H1 (cell line): ENCODE measurements around the gene MMP26. TPM values are rescaled to one million over a fixed set of nuclear protein-coding genes. Genes with fewer than 3 reads are reported as not detected.

Experiments used
- CTCF ChIA-PET: fragments of 300-600 bp; sonication (Branson Sonifier 250); formaldehyde crosslinking; loops from one replicate; lab custom pipeline; 2021; ENCODE audit not compliant: partially characterized antibody; lab: Charles Lee
- POLR2A ChIA-PET: fragments of 300-600 bp; sonication (Branson Sonifier 250); formaldehyde crosslinking; loops from one replicate; lab custom pipeline; 2021; ENCODE audit warnings: inconsistent platforms; ENCODE audit not compliant: partially characterized antibody; lab: Charles Lee
- DNase-seq, 2 experiments: peaks; one replicate each; pipeline versions ENCODE4 v3.0.0 to v3.0.0-alpha.2; 2010 to 2022; ENCODE audit warnings: low spot score in 2 of 2, low read depth in 1 of 2, mixed read lengths in 1 of 2
- FAIRE-seq: peaks from 2 replicates; lab custom pipeline; 2011; peaks lifted over from hg19 to GRCh38; lab: Jason Lieb, UNC
- H2AFZ ChIP-seq: 2 replicates; pipeline ENCODE4 v1.8.1; 2012; ENCODE audit warnings: low read length, inconsistent platforms
- H2AK5ac ChIP-seq: 2 replicates; pipeline ENCODE4 v1.6.1; 2013; ENCODE audit warnings: low read depth, low read length
- H2BK120ac ChIP-seq: replicated peaks from 2 replicates; pipeline ENCODE3; 2013; ENCODE audit warnings: low read depth, low read length, inconsistent platforms
- H2BK12ac ChIP-seq: 2 replicates; pipeline ENCODE4 v1.6.1; 2013; ENCODE audit warnings: low read depth, low read length
- H2BK15ac ChIP-seq: 2 replicates; pipeline ENCODE4 v1.6.1; 2013; ENCODE audit warnings: low read length
- H2BK20ac ChIP-seq: 2 replicates; pipeline ENCODE4 v1.6.1; 2013; ENCODE audit warnings: low read length
- H2BK5ac ChIP-seq: 2 replicates; pipeline ENCODE4 v1.6.1; 2013; ENCODE audit warnings: low read depth, low read length
- H3K14ac ChIP-seq: 2 replicates; pipeline ENCODE4 v1.6.1; 2013; ENCODE audit warnings: inconsistent platforms; ENCODE audit not compliant: insufficient read length
- H3K18ac ChIP-seq: 2 replicates; pipeline ENCODE4 v1.6.1; 2013; ENCODE audit warnings: low read length; ENCODE audit errors: extremely low read depth
- H3K23ac ChIP-seq: 2 replicates; pipeline ENCODE4 v1.6.1; 2013; ENCODE audit warnings: inconsistent platforms; ENCODE audit not compliant: insufficient read length
- H3K23me2 ChIP-seq: 2 replicates; pipeline ENCODE4 v1.6.1; 2013; ENCODE audit warnings: low read depth, low read length
- H3K27ac ChIP-seq: 2 replicates; pipeline ENCODE4 v1.6.1; 2011; ENCODE audit warnings: low read depth, low read length, inconsistent platforms
- H3K27me3 ChIP-seq, 4 experiments: replicated peaks in 1 of 4; 1 replicate in 1 of 4; 2 replicates in 3 of 4; pipeline versions ENCODE4 v1.6.1 to v1.8.1; 2011 to 2013; ENCODE audit warnings: low read length in 3 of 4, mild to moderate bottlenecking in 3 of 4, inconsistent platforms in 2 of 4, mixed read lengths in 2 of 4, moderate library complexity in 1 of 4; ENCODE audit not compliant: control insufficient read depth in 3 of 4, insufficient read depth in 3 of 4; ENCODE audit errors: extremely low read depth in 1 of 4
- H3K36me3 ChIP-seq, 4 experiments: 2 replicates each; pipeline versions ENCODE4 v1.6.1 to v1.8.1; 2011 to 2013; ENCODE audit warnings: mild to moderate bottlenecking in 4 of 4, low read length in 3 of 4, moderate library complexity in 2 of 4, control low read depth in 1 of 4, inconsistent platforms in 1 of 4; ENCODE audit not compliant: insufficient read depth in 4 of 4, control insufficient read depth in 2 of 4
- H3K4ac ChIP-seq: replicated peaks from 2 replicates; pipeline ENCODE3; 2013; ENCODE audit warnings: low read length, low read depth, mixed read lengths, inconsistent platforms; ENCODE audit not compliant: insufficient read length
- H3K4me1 ChIP-seq, 4 experiments: replicated peaks in 1 of 4; 1 replicate in 1 of 4; 2 replicates in 3 of 4; pipeline versions ENCODE4 v1.6.1 to v1.8.1; 2011 to 2013; ENCODE audit warnings: low read length in 3 of 4, inconsistent platforms in 2 of 4, mixed read lengths in 1 of 4; ENCODE audit not compliant: insufficient read depth in 4 of 4, control insufficient read depth in 3 of 4
- H3K4me2 ChIP-seq, 2 experiments: 2 replicates each; pipeline versions ENCODE4 v1.6.1 to v1.8.1; 2011 to 2013; ENCODE audit warnings: low read depth in 2 of 2, low read length in 2 of 2, control low read depth in 1 of 2, inconsistent platforms in 1 of 2, mild to moderate bottlenecking in 1 of 2; ENCODE audit not compliant: insufficient read depth in 1 of 2
- H3K4me3 ChIP-seq, 4 experiments: fragments of 200-600, 300-600 bp in 1 of 4; sonication (generic), shearing (Covaris generic), sonication (Bioruptor Twin) in 1 of 4; 2 replicates each; pipeline versions ENCODE4 v1.5.1 to v1.8.1; 2011 to 2016; ENCODE audit warnings: low read length in 4 of 4, low read depth in 3 of 4, control low read depth in 2 of 4, inconsistent platforms in 2 of 4, mild to moderate bottlenecking in 2 of 4, mixed read lengths in 1 of 4, moderate library complexity in 1 of 4; ENCODE audit not compliant: insufficient read depth in 2 of 4; ENCODE audit errors: extremely low read depth in 1 of 4
- H3K56ac ChIP-seq: replicated peaks from 2 replicates; pipeline ENCODE3; 2013; ENCODE audit warnings: low read depth, mild to moderate bottlenecking, mixed read lengths, low read length, inconsistent platforms; ENCODE audit not compliant: insufficient read length
- H3K79me1 ChIP-seq: 2 replicates; pipeline ENCODE4 v1.6.1; 2013; ENCODE audit warnings: low read depth, low read length, control low read depth
- H3K79me2 ChIP-seq, 2 experiments: 2 replicates each; pipeline versions ENCODE4 v1.6.1 to v1.8.1; 2012 to 2013; ENCODE audit warnings: low read length in 2 of 2, mild to moderate bottlenecking in 2 of 2, inconsistent platforms in 1 of 2; ENCODE audit not compliant: insufficient read depth in 2 of 2, control insufficient read depth in 1 of 2
- H3K9ac ChIP-seq, 4 experiments: replicated peaks in 1 of 4; 1 replicate in 1 of 4; 2 replicates in 3 of 4; pipeline versions ENCODE4 v1.6.1 to v1.8.1; 2011 to 2013; ENCODE audit warnings: low read depth in 3 of 4, low read length in 3 of 4, control low read depth in 2 of 4, mild to moderate bottlenecking in 2 of 4, moderate library complexity in 2 of 4, inconsistent platforms in 1 of 4; ENCODE audit errors: extremely low read depth in 1 of 4
- H3K9me3 ChIP-seq, 2 experiments: 2 replicates each; pipeline versions ENCODE4 v1.6.1 to v1.8.1; 2012 to 2013; ENCODE audit warnings: mild to moderate bottlenecking in 2 of 2, moderate library complexity in 2 of 2, control low read depth in 1 of 2, inconsistent platforms in 1 of 2, low read depth in 1 of 2, low read length in 1 of 2, mixed read lengths in 1 of 2; ENCODE audit not compliant: insufficient read depth in 2 of 2
- H4K20me1 ChIP-seq, 2 experiments: replicated peaks in 1 of 2; 2 replicates each; pipeline versions ENCODE3 to v1.8.1; 2011 to 2013; ENCODE audit warnings: inconsistent platforms in 2 of 2, low read length in 2 of 2, mild to moderate bottlenecking in 1 of 2; ENCODE audit not compliant: insufficient read depth in 2 of 2, control insufficient read depth in 1 of 2
- H4K5ac ChIP-seq: 2 replicates; pipeline ENCODE4 v1.6.1; 2013; ENCODE audit warnings: low read length, low read depth, mixed read lengths, inconsistent platforms; ENCODE audit not compliant: insufficient read length
- H4K8ac ChIP-seq: 2 replicates; pipeline ENCODE4 v1.8.0; 2013; ENCODE audit warnings: mild to moderate bottlenecking, moderate library complexity, low read length, inconsistent platforms; ENCODE audit not compliant: insufficient read depth; ENCODE audit errors: extremely low read depth
- H4K91ac ChIP-seq: replicated peaks from 2 replicates; pipeline ENCODE3; 2013; ENCODE audit warnings: low read length, mixed read lengths, inconsistent platforms; ENCODE audit not compliant: insufficient read length
- KDM5A ChIP-seq: fragments of 200-600 bp; IDR thresholded peaks from 2 replicates; pipeline ENCODE4 v1.7.1; 2012; ENCODE audit warnings: mild to moderate bottlenecking, low read length, inconsistent platforms, mixed read lengths
- SP4 ChIP-seq: IDR thresholded peaks from 2 replicates; pipeline ENCODE4 v1.6.1; 2012; ENCODE audit warnings: low read length, inconsistent platforms
- WGBS, 2 experiments: shearing (Covaris generic) in 1 of 2; methylation state at CpG; one replicate each; pipeline versions ENCODE4 v1.1.6 to v1.1.7; 2013 to 2015; ENCODE audit warnings: low lambda C conversion rate in 2 of 2, mixed read lengths in 2 of 2, inconsistent platforms in 1 of 2, low coverage in 1 of 2, missing lambda C conversion rate in 1 of 2; ENCODE audit not compliant: insufficient replicate concordance in 2 of 2, insufficient coverage in 1 of 2, insufficient read length in 1 of 2; ENCODE audit errors: extremely low coverage in 1 of 2, missing lambda C conversion rate in 1 of 2; 5-methylcytosine and 5-hydroxymethylcytosine counted together
- polyA plus RNA-seq, 7 experiments: library from polyadenylated mRNA; depleted of rRNA in 3 of 7; stranded (reverse) in 5 of 7; unstranded in 2 of 7; fragments of >200 nt in 5 of 7; fragments of 200-250 nt in 2 of 7; gene quantifications; 1 replicate in 5 of 7; 2 replicates in 1 of 7; 4 replicates in 1 of 7; pipeline versions ENCODE4 v1.2.1 to v1.2.3, GENCODE V29; 2011 to 2013; ENCODE audit warnings: missing spikeins in 2 of 7, mixed read lengths in 2 of 7
- total RNA-seq: library from RNA; stranded (reverse); fragmentation: NEBNext Ultra II Directional; extraction: Animal tissue kit (Norgen Biotek cat#: 25700); gene quantifications from 2 replicates; pipeline ENCODE4 v1.2.1, GENCODE V29; 2021

MMP26 gene
- total and polyA plus RNA-seq, 2 of the 8 experiments (the other 6 are each of a cell fraction or from before 2014, with no cell fraction given), result 0.06 TPM; not detected in 1

GRCh38 chr11:4673781-4674180 lies 30.8 kb upstream of the MMP26 start:
- Histone ChIP-seq H3K79me1 (no peaks in the 10 kb centered on the region), H4K5ac (no peak overlapping the region), H3K36me3 (no peaks in the 10 kb centered on the region), H2BK5ac (no peak overlapping the region), H3K79me2 (no peaks in the 10 kb centered on the region), H3K18ac (no peak overlapping the region), H2BK120ac (no peak overlapping the region), H3K4me3 (no peak overlapping the region), H3K14ac (no peak overlapping the region), H4K8ac (no peak overlapping the region), H3K27ac (no peak overlapping the region), H2BK20ac (no peak overlapping the region), H3K4ac (no peak overlapping the region), H3K9me3 (no peaks in the 10 kb centered on the region), H4K20me1 (no peaks in the 10 kb centered on the region), H3K4me1 (no peaks in the 10 kb centered on the region), H3K23ac (no peak overlapping the region), H3K23me2 (peaks cover 2% of the 10 kb centered on the region; the same call in 1 of the 2 replicates), H3K9ac (no peak overlapping the region), H3K56ac (no peak overlapping the region), H2AFZ (no peak overlapping the region), H3K4me2 (no peak overlapping the region), H2BK12ac (no peak overlapping the region), H2AK5ac (no peak overlapping the region), H2BK15ac (no peak overlapping the region), H4K91ac (no peak overlapping the region), H3K27me3 (no peaks in the 10 kb centered on the region)
- WGBS, 2 experiments, result 90% methylated on average over 2 of the region's 2 CpGs; no CpG with 5 or more reads in 1 of the 2 experiments
- FAIRE-seq, result no peak
- ChIA-PET POLR2A (no interaction called here), CTCF (no interaction called here)
- DNase-seq, result no peak
- no peak for TF ChIP-seq SP4
- no peak for TF ChIP-seq KDM5A
